ENCODE data around the gene CCSER1.

DNA sequence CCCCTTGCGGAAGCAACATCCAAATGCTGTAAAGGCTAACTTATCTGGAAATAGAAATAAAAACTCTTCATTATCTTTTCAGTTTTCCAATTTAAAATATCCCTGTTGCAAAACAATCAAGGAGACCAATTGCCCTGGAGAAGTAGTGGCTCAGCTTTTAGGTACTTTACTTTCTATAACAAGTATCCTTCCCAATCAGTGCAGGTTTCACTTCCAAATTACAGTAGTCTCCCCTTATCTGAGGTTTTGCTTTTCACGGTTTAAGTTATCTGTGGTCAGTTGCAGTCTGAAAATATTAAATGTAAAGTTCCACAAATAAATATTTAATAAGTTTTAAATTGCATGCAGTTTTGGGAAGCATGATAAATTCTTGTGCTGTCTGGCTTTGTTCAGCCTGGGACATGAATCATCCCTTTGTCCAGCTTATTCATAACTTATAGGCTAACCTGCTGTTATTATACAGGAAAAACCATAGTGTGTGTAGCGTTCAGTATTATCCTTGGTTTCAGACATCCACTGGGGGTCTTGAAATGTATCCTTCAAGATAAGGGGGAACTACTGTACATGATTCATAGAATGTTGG, 1203.5 kb downstream of the CCSER1 start:
- TF ChIP-seq, protein P1, sequence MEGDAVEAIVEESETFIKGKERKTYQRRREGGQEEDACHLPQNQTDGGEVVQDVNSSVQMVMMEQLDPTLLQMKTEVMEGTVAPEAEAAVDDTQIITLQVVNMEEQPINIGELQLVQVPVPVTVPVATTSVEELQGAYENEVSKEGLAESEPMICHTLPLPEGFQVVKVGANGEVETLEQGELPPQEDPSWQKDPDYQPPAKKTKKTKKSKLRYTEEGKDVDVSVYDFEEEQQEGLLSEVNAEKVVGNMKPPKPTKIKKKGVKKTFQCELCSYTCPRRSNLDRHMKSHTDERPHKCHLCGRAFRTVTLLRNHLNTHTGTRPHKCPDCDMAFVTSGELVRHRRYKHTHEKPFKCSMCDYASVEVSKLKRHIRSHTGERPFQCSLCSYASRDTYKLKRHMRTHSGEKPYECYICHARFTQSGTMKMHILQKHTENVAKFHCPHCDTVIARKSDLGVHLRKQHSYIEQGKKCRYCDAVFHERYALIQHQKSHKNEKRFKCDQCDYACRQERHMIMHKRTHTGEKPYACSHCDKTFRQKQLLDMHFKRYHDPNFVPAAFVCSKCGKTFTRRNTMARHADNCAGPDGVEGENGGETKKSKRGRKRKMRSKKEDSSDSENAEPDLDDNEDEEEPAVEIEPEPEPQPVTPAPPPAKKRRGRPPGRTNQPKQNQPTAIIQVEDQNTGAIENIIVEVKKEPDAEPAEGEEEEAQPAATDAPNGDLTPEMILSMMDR (IDR thresholded peaks at IDR 0.05): no peak
- TF ChIP-seq POLR2A (IDR thresholded peaks at IDR 0.05) (no peak), EP300 (IDR thresholded peaks at IDR 0.05) (no peak)
